Adrenal gland (tissue), 12 donors: ENCODE measurements around the gene S100P. TPM values are rescaled to one million over a fixed set of nuclear protein-coding genes. Genes with fewer than 3 reads are reported as not detected.

Experiments
- DNase-seq, 7 donors: peaks; one replicate each; pipeline ENCODE4 v3.0.0-alpha.2; 2019 to 2020
- H3K27ac ChIP-seq, 5 donors: fragments of 200-600 bp; sonication (generic) in 4 of 5; 1 replicate in 3 of 5; 2 replicates in 2 of 5; pipeline versions ENCODE4 v1.5.1 to v1.8.0; 2016 to 2020; ENCODE audit warnings: mild to moderate bottlenecking in 1 of 5
- H3K27me3 ChIP-seq: fragments of 200-600 bp; 2 replicates; pipeline ENCODE4 v1.8.0; 2021
- H3K36me3 ChIP-seq, 2 donors: fragments of 200-600 bp; replicated peaks in 1 of 2; 1 replicate in 1 of 2; 2 replicates in 1 of 2; pipeline versions ENCODE4 v1.5.1 to v1.8.0; 2018 to 2022
- H3K4me1 ChIP-seq, 2 donors: fragments of 200-600 bp; replicated peaks in 1 of 2; 1 replicate in 1 of 2; 2 replicates in 1 of 2; pipeline versions ENCODE4 v1.5.1 to v1.8.0; 2018 to 2021
- H3K4me3 ChIP-seq, 4 donors: fragments of 200-600 bp; sonication (generic) in 3 of 4; one replicate each; pipeline ENCODE4 v1.5.1; 2016 to 2018
- H3K9me3 ChIP-seq, 3 donors: fragments of 200-600 bp; sonication (generic) in 1 of 3; replicated peaks in 1 of 3; 1 replicate in 2 of 3; 2 replicates in 1 of 3; pipeline versions ENCODE4 v1.5.1 to v1.8.0; 2016 to 2021
- POLR2A ChIP-seq, 2 donors: fragments of 450-650 bp; IDR thresholded peaks; one replicate each; pipeline ENCODE4 v1.6.1; 2017; ENCODE audit warnings: antibody characterized with exemption in 2 of 2, mild to moderate bottlenecking in 2 of 2, moderate library complexity in 1 of 2
- WGBS, 4 donors: extraction: QIAGEN DNeasy Blood & Tissue Kit in 2 of 4; methylation state at CpG; one replicate each; pipeline versions ENCODE4 v1.1.5 to v1.1.7; 2013 to 2017; 5-methylcytosine and 5-hydroxymethylcytosine counted together
- intact Hi-C, 2 donors: fragments of 100-400 bp; cut with DNase I; formaldehyde crosslinking; loops; one replicate each; pipeline versions ENCODE4 v1.14.1 to v1.15.0; 2022 to 2023
- polyA plus RNA-seq, 3 donors: library from polyadenylated mRNA; stranded (reverse); fragments of 200-250 nt in 2 of 3; fragments of 350-450 nt in 1 of 3; fragmentation: Illumina TruSeq in 1 of 3; extraction: RNeasy Lipid Tissue Mini Kit (QIAGEN cat#74804) in 1 of 3; gene quantifications; one replicate each; pipeline ENCODE4 v1.2.3, GENCODE V29; 2013 to 2014
- total RNA-seq, 9 donors: library from RNA; depleted of rRNA in 4 of 9; stranded (reverse); fragments of >200 nt in 4 of 9; fragments of 120-200 nt in 1 of 9; fragmentation: NEBNext Ultra II Directional in 1 of 9; extraction: Animal tissue kit (Norgen Biotek cat#: 25700) in 1 of 9; gene quantifications; one replicate each; pipeline versions ENCODE4 v1.1.0 to v1.2.4, GENCODE V29; 2013 to 2023
- TF ChIP-seq, protein P1 (sequence below), 6 experiments: fragments of 450-650 bp in 4 of 6; fragments of 200-600 bp in 2 of 6; sonication (generic) in 1 of 6; IDR thresholded peaks; 1 replicate in 5 of 6; 2 replicates in 1 of 6; pipeline versions ENCODE4 v1.5.1 to v1.8.0; 2016 to 2021; ENCODE audit warnings: antibody characterized with exemption in 6 of 6, mild to moderate bottlenecking in 2 of 6, moderate library complexity in 1 of 6
- donor health status: healthy with polysubstance abuse.
- donor health status: Bipolar disorder and iron deficiency.
- donor health status: DM: yes; HTN: yes; CAD: no.
- donor health status: DM: no; HTN: no; CAD: no.
- donor health status: DM: no; HTN: no; CAD: no.
- donor health status: DM: yes; HTN: yes; CAD: no.

The S100P gene
- total and polyA plus RNA-seq, 12 donors = 0.42 to 1.9 (median 0.84) TPM; not detected in 5

- intact Hi-C loops = no loop called here
- 84 to 90% (median 87%) methylated on average over 13 of the region's 13 CpGs for WGBS, 4 donors
- Histone ChIP-seq H3K27me3 (no peaks in the 10 kb centered on the region), H3K36me3 (peaks cover 0 to 8% of the 10 kb centered on the region in 2 donors), H3K4me1 (peaks cover 7 to 29% of the 10 kb centered on the region in 2 donors), H3K27ac (no peak overlapping the region), H3K9me3 (no peaks in the 10 kb centered on the region), H3K4me3 (no peak overlapping the region)
- peak in 1 of 7 donors; percentile 11 for DNase-seq
- no peak for TF ChIP-seq POLR2A (IDR thresholded peaks at IDR 0.05)
- TF ChIP-seq, protein P1, sequence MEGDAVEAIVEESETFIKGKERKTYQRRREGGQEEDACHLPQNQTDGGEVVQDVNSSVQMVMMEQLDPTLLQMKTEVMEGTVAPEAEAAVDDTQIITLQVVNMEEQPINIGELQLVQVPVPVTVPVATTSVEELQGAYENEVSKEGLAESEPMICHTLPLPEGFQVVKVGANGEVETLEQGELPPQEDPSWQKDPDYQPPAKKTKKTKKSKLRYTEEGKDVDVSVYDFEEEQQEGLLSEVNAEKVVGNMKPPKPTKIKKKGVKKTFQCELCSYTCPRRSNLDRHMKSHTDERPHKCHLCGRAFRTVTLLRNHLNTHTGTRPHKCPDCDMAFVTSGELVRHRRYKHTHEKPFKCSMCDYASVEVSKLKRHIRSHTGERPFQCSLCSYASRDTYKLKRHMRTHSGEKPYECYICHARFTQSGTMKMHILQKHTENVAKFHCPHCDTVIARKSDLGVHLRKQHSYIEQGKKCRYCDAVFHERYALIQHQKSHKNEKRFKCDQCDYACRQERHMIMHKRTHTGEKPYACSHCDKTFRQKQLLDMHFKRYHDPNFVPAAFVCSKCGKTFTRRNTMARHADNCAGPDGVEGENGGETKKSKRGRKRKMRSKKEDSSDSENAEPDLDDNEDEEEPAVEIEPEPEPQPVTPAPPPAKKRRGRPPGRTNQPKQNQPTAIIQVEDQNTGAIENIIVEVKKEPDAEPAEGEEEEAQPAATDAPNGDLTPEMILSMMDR (IDR thresholded peaks at IDR 0.05) = peak in 2 of 6 experiments; percentile 6 to 16
Observed at GRCh38 chr4:6701371-6701770, 7.7 kb downstream of the S100P start.

DNA sequence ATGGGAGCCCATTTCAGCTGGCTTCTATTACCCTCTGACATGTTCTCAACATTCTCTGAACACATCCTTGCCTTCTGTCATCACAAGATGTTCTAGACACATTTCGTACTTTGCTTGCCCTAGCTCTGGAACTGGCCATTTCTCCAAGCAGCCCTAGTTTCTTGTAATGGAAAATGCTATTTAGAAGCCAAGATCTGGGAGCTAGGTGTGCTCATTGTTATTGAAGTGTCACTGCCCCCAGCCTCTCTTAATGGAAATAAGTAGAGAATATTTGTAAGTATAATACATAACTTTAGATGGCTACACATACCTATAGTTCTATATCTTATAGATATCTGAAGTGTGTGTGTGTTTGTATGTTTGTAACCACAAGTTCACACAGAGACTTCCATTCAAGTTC is 9.1 kb downstream of the S100P start:
- intact Hi-C loops = no loop called here
- H3K36me3 ChIP-seq = peaks cover 0 to 8% of the 10 kb centered on the region in 2 donors
- TF ChIP-seq, protein P1 (IDR thresholded peaks at IDR 0.05) = no peak
- TF ChIP-seq POLR2A (IDR thresholded peaks at IDR 0.05) = no peak
- H3K4me1 ChIP-seq = peaks cover 13 to 34% of the 10 kb centered on the region in 2 donors
- no peak for DNase-seq
- H3K27ac ChIP-seq = no peak overlapping the region
- 0% methylated on average over 1 of the region's 1 CpG for WGBS, 4 donors
- H3K9me3 ChIP-seq = no peaks in the 10 kb centered on the region
- no peak overlapping the region for H3K4me3 ChIP-seq
- no peaks in the 10 kb centered on the region for H3K27me3 ChIP-seq

- no peak for TF ChIP-seq POLR2A (IDR thresholded peaks at IDR 0.05)
- TF ChIP-seq, protein P1 (IDR thresholded peaks at IDR 0.05) = no peak
- Histone ChIP-seq H3K27me3 (no peaks in the 10 kb centered on the region), H3K4me3 (no peak overlapping the region), H3K4me1 (peaks cover 22 to 45% of the 10 kb centered on the region in 2 donors), H3K27ac (no peak overlapping the region), H3K9me3 (no peaks in the 10 kb centered on the region), H3K36me3 (peaks cover 0 to 8% of the 10 kb centered on the region in 2 donors)
- peak in 2 of 7 donors; percentile 35 to 47 for DNase-seq
- intact Hi-C loops = no loop called here
- WGBS, 4 donors = 53 to 58% (median 55%) methylated on average over 3 of the region's 3 CpGs
Observed at GRCh38 chr4:6703786-6704185, 10.1 kb downstream of the S100P start.

- TF ChIP-seq POLR2A (IDR thresholded peaks at IDR 0.05) = no peak
- TF ChIP-seq, protein P1 (IDR thresholded peaks at IDR 0.05) = no peak
- H3K4me3 ChIP-seq = no peak overlapping the region
- DNase-seq = no peak
- WGBS, 4 donors = 70 to 91% (median 79%) methylated on average over 2 of the region's 2 CpGs
- H3K27ac ChIP-seq = no peak overlapping the region
- intact Hi-C loops = no loop called here
- no peaks in the 10 kb centered on the region for H3K9me3 ChIP-seq
- H3K36me3 ChIP-seq = peaks cover 0 to 2% of the 10 kb centered on the region in 2 donors
- H3K27me3 ChIP-seq = no peaks in the 10 kb centered on the region
- H3K4me1 ChIP-seq = peaks cover 26 to 54% of the 10 kb centered on the region in 2 donors
Observed at GRCh38 chr4:6705646-6706045, 12.0 kb downstream of the S100P start.
